Measurements from ENCODE around the gene LMOD3.

DNA sequence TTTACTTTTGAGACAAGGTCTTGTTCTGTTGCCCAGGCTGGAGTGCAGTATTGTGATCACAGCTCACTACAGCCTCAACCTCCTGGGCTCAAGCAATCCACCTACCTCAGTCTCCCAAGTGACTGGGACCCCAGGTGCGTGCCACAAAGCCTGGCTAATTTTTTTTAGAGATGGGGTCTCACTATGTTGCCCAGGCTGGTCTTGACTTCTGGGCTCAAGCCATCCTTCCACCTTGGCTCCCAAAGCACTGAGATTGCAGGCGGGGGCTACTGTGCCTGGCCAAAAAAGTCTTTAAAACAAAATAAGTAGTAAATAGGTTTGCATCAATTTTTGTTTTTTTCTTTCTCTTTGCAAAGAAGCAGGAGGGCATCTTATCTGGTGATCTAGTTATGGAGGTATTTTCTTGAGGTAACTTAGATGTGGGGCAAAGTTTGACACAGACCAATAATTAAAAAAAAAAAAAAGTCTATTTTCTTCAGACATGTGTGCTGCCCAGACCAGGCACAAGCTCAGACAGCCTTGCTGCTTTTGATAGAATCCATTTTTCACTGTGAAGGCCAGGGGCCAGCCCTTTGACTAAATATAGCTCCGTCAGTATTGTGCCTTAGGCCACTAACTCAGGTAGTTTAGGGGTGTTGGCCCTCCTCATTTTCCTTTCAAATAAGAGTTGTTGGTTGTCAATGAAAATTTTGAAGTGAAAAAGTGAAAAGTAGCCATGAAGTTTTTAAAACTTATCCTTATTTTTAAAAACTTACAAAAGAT lies 35.2 kb downstream of the LMOD3 start:
- TF ChIP-seq POLR2A (IDR thresholded peaks at IDR 0.05; ENCODE audit: low read depth, low read length) = no peak
- TF ChIP-seq POLR2AphosphoS5 (IDR thresholded peaks at IDR 0.05; ENCODE audit: low read depth, low read length) = no peak
- no peak for TF ChIP-seq TAF1 (IDR thresholded peaks at IDR 0.05; ENCODE audit: low read depth, low read length)
- TF ChIP-seq POU2F2 (IDR thresholded peaks at IDR 0.05; ENCODE audit: low read depth, low read length) = no peak
- no peak for TF ChIP-seq PAX5 (IDR thresholded peaks at IDR 0.05; ENCODE audit: insufficient read depth, low read length, severe bottlenecking)
- TF ChIP-seq SPI1 (IDR thresholded peaks at IDR 0.05; ENCODE audit: low read depth, low read length) = no peak

All from GM12891 (cell line).